ENCODE results near the gene APOC4.

APOC4 gene

DNA sequence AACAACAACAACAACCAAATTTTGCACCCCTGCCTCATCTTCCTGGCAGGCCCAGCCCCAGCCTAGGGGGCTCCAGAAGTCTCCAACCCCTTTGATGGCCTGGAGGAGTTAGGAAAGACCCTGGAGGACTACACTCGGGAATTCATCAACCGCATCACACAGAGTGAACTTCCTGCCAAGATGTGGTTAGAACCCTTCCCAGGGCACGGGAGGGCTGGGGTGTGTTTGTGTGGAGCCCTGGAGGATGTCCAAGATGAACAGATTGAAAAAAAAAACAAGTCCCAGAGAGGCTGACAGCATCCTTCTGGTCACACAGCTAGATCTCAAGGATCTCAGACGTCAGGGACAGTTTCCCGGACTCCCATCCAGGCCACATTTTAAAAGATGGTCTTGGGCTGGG, 14.3 kb upstream of the APOC4 start:
- CTCF ChIA-PET = no interaction called here

DNA sequence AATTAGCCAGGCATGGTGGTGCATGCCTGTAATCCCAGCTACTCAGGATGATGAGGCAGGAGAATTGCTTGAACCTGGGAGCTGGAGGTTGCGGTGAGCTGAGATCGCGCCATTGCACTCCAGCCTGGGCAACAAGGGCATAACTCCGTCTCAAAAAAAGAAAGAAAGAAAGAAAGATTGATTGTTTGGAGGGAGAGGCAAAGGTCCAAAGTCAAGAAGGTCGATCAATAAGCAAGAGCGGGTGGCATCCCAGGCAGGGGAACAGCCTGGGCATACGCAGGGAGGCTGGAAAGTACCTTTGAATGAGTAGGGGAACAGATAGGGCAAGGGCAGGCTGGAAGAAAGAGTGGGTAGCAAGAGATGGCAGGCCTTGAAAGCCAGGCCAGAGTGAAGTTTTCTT, 11.9 kb upstream of the APOC4 start:
- no peaks in the 10 kb centered on the region for H3K27me3 ChIP-seq (replicated peaks in 2 of 5; ENCODE audit: control insufficient read depth in 4 of 5, insufficient read depth in 5 of 5, low read length in 4 of 5)
- H3K4me1 ChIP-seq (ENCODE audit: control extremely low read depth in 1 of 4, control insufficient read depth in 4 of 4, insufficient read depth in 4 of 4, low read length in 3 of 4) = peaks cover 0 to 28% (median 23%) of the 10 kb centered on the region in 4 experiments
- POLR2A ChIA-PET = no interaction called here
- 97% methylated on average over 7 of the region's 7 CpGs for WGBS (ENCODE audit: insufficient coverage)
- CTCF ChIA-PET = interaction anchor here (1.9 kb wide), 1 partner anchor 19 kb away, joined by 5 read pairs; no protein-coding TSS in a partner anchor
- no peaks in the 10 kb centered on the region for H3K36me3 ChIP-seq (ENCODE audit: control insufficient read depth in 4 of 4, insufficient read depth in 4 of 4, low read length in 3 of 4)
- H3K9me3 ChIP-seq (ENCODE audit: control extremely low read depth in 1 of 5, control insufficient read depth in 4 of 5, insufficient read depth in 2 of 5, low read depth in 1 of 5, low read length in 4 of 5) = no peaks in the 10 kb centered on the region
- no peak for DNase-seq
- no peak overlapping the region for H3K27ac ChIP-seq (ENCODE audit: insufficient read depth in 1 of 2, low read depth in 1 of 2, low read length in 2 of 2, poor library complexity in 1 of 2, severe bottlenecking in 2 of 2)
- H3K4me3 ChIP-seq (ENCODE audit: control insufficient read depth in 1 of 7, extremely low read depth in 1 of 7, insufficient read depth in 4 of 7, low read depth in 2 of 7, low read length in 6 of 7) = no peak overlapping the region

More for the DNA sequence above, 14.3 kb upstream of the APOC4 start:
- DNase-seq = no peak
- Histone ChIP-seq H3K4me3 (ENCODE audit: control insufficient read depth in 1 of 7, extremely low read depth in 1 of 7, insufficient read depth in 4 of 7, low read depth in 2 of 7, low read length in 6 of 7) (no peak overlapping the region), H3K27ac (ENCODE audit: insufficient read depth in 1 of 2, low read depth in 1 of 2, low read length in 2 of 2, poor library complexity in 1 of 2, severe bottlenecking in 2 of 2) (no peak overlapping the region), H3K36me3 (ENCODE audit: control insufficient read depth in 4 of 4, insufficient read depth in 4 of 4, low read length in 3 of 4) (no peaks in the 10 kb centered on the region), H3K4me1 (ENCODE audit: control extremely low read depth in 1 of 4, control insufficient read depth in 4 of 4, insufficient read depth in 4 of 4, low read length in 3 of 4) (peaks cover 0 to 30% (median 28%) of the 10 kb centered on the region in 4 experiments), H3K27me3 (replicated peaks in 2 of 5; ENCODE audit: control insufficient read depth in 4 of 5, insufficient read depth in 5 of 5, low read length in 4 of 5) (no peaks in the 10 kb centered on the region), H3K9me3 (ENCODE audit: control extremely low read depth in 1 of 5, control insufficient read depth in 4 of 5, insufficient read depth in 2 of 5, low read depth in 1 of 5, low read length in 4 of 5) (no peaks in the 10 kb centered on the region)
- POLR2A ChIA-PET = no interaction called here
- WGBS (ENCODE audit: insufficient coverage) = 71% methylated on average over 2 of the region's 5 CpGs

DNA sequence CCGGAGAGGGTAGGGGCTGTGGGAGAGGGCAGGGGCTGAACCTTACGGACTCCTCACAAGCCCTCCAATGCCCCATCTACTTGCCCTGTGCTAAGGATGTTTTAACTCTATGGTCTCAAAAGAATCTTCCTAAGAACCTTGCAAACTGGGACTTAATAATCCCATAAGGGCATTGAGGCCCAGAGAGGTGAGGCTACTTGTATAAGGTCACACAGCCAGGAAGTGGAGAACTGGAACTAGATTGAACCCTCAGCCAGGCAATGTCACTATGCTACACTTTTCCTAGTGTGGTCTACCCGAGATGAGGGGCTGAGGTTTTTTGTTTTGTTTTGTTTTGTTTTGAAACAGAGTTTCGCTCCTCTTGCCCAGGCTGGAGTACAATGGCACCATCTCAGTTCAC, 10.5 kb upstream of the APOC4 start:
- no peak for DNase-seq
- CTCF ChIA-PET = no interaction called here
- Histone ChIP-seq H3K9me3 (ENCODE audit: control extremely low read depth in 1 of 5, control insufficient read depth in 4 of 5, insufficient read depth in 2 of 5, low read depth in 1 of 5, low read length in 4 of 5) (no peaks in the 10 kb centered on the region), H3K4me3 (ENCODE audit: control insufficient read depth in 1 of 7, extremely low read depth in 1 of 7, insufficient read depth in 4 of 7, low read depth in 2 of 7, low read length in 6 of 7) (no peak overlapping the region), H3K4me1 (ENCODE audit: control extremely low read depth in 1 of 4, control insufficient read depth in 4 of 4, insufficient read depth in 4 of 4, low read length in 3 of 4) (peaks cover 0 to 14% (median 10%) of the 10 kb centered on the region in 4 experiments), H3K27me3 (replicated peaks in 2 of 5; ENCODE audit: control insufficient read depth in 4 of 5, insufficient read depth in 5 of 5, low read length in 4 of 5) (no peaks in the 10 kb centered on the region), H3K27ac (ENCODE audit: insufficient read depth in 1 of 2, low read depth in 1 of 2, low read length in 2 of 2, poor library complexity in 1 of 2, severe bottlenecking in 2 of 2) (no peak overlapping the region), H3K36me3 (ENCODE audit: control insufficient read depth in 4 of 4, insufficient read depth in 4 of 4, low read length in 3 of 4) (no peaks in the 10 kb centered on the region)
- WGBS (ENCODE audit: insufficient coverage) = 100% methylated on average over 1 of the region's 4 CpGs
- POLR2A ChIA-PET = no interaction called here

DNA sequence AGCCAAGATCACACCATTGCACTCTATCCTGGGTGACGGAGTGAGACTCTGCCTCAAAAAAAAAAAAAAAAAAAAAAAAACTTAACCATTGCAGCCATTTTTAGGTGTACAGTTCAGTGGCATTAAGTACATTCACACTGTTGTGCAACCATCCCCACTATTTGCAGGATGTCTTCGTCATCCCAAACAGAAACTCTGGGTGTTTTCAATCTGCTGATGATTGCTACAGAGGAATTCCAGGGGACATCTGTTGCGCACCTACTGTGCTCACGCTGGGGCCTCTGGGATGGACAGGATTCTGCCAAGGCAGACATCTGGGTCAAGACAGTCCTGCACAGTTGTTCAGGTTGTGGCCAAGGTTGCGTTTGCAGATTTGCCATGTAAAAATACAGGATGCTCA, 2.4 kb upstream of the APOC4 start:
- no peaks in the 10 kb centered on the region for H3K9me3 ChIP-seq (ENCODE audit: control extremely low read depth in 1 of 5, control insufficient read depth in 4 of 5, insufficient read depth in 2 of 5, low read depth in 1 of 5, low read length in 4 of 5)
- no peaks in the 10 kb centered on the region for H3K27me3 ChIP-seq (replicated peaks in 2 of 5; ENCODE audit: control insufficient read depth in 4 of 5, insufficient read depth in 5 of 5, low read length in 4 of 5)
- peaks cover 0 to 12% (median 6%) of the 10 kb centered on the region in 4 experiments for H3K4me1 ChIP-seq (ENCODE audit: control extremely low read depth in 1 of 4, control insufficient read depth in 4 of 4, insufficient read depth in 4 of 4, low read length in 3 of 4)
- DNase-seq = no peak
- no peaks in the 10 kb centered on the region for H3K36me3 ChIP-seq (ENCODE audit: control insufficient read depth in 4 of 4, insufficient read depth in 4 of 4, low read length in 3 of 4)
- H3K4me3 ChIP-seq (ENCODE audit: control insufficient read depth in 1 of 7, extremely low read depth in 1 of 7, insufficient read depth in 4 of 7, low read depth in 2 of 7, low read length in 6 of 7) = no peak overlapping the region
- H3K27ac ChIP-seq (ENCODE audit: insufficient read depth in 1 of 2, low read depth in 1 of 2, low read length in 2 of 2, poor library complexity in 1 of 2, severe bottlenecking in 2 of 2) = no peak overlapping the region
- 100% methylated on average over 3 of the region's 5 CpGs for WGBS (ENCODE audit: insufficient coverage)
- POLR2A ChIA-PET = no interaction called here
- CTCF ChIA-PET = no interaction called here

DNA sequence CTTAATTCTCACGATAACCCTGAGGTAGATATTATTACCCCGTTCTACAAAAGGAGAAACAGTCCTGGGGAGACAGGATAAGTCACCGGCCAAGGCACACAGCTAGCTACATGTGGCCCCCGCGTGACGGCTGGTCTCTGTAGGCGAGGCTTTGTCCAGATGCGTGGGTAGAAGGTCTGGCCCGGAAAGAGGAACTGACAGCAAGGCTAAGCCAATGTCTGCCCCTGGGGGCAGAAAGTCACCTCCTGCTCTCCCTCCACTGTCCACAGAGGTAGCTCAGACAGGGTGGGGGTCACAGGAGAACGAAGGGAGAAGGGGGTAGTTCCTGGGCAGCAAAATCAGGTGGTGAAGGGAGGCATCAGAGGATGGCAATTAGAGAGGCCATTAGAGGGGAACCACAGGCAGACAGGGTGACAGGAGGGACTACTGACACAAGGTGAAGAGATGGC, 1.8 kb downstream of the APOC4 start:
- no peaks in the 10 kb centered on the region for H3K27me3 ChIP-seq (replicated peaks in 2 of 5; ENCODE audit: control insufficient read depth in 4 of 5, insufficient read depth in 5 of 5, low read length in 4 of 5)
- POLR2A ChIA-PET = no interaction called here
- H3K4me1 ChIP-seq (ENCODE audit: control extremely low read depth in 1 of 4, control insufficient read depth in 4 of 4, insufficient read depth in 4 of 4, low read length in 3 of 4) = peaks cover 0 to 12% (median 6%) of the 10 kb centered on the region in 4 experiments

DNA sequence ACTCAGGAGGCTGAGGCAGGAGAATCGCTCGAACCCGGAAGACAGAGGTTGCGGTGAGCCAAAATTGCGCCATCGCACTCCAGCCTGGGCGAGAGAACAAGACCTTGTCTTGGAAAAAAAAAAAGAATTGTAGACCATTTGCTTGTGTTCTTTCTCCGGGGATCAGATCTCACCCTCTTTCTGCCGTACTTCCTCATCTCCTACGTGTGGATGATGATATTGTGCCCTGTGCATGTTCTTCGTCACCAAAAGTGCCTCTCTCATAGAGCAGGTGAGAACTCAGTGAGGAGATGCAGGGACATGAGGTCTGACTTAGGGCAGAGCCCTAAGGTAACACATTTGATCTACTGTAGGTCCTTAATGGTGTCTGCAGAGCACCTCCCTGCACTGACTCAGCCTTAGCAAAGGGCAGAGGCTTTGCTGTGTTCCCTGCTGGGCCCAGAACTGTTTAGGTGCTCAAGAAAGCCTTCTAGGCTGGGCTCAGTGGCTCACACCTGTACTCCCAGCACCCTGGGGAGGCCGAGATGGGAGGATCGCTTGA, 5.1 kb downstream of the APOC4 start:
- H3K27ac ChIP-seq (ENCODE audit: insufficient read depth in 1 of 2, low read depth in 1 of 2, low read length in 2 of 2, poor library complexity in 1 of 2, severe bottlenecking in 2 of 2) = no peak overlapping the region
- no peak overlapping the region for H3K4me3 ChIP-seq (ENCODE audit: control insufficient read depth in 1 of 7, extremely low read depth in 1 of 7, insufficient read depth in 4 of 7, low read depth in 2 of 7, low read length in 6 of 7)
- ChIA-PET POLR2A (no interaction called here), CTCF (no interaction called here)
- DNase-seq = no peak
- peaks cover 0 to 12% (median 0%) of the 10 kb centered on the region in 4 experiments for H3K36me3 ChIP-seq (ENCODE audit: control insufficient read depth in 4 of 4, insufficient read depth in 4 of 4, low read length in 3 of 4)
- no peaks in the 10 kb centered on the region for H3K9me3 ChIP-seq (ENCODE audit: control extremely low read depth in 1 of 5, control insufficient read depth in 4 of 5, insufficient read depth in 2 of 5, low read depth in 1 of 5, low read length in 4 of 5)
- H3K27me3 ChIP-seq (replicated peaks in 2 of 5; ENCODE audit: control insufficient read depth in 4 of 5, insufficient read depth in 5 of 5, low read length in 4 of 5) = no peaks in the 10 kb centered on the region
- WGBS (ENCODE audit: insufficient coverage) = 88% methylated on average over 12 of the region's 13 CpGs
- peaks cover 0 to 12% (median 6%) of the 10 kb centered on the region in 4 experiments for H3K4me1 ChIP-seq (ENCODE audit: control extremely low read depth in 1 of 4, control insufficient read depth in 4 of 4, insufficient read depth in 4 of 4, low read length in 3 of 4)

More for the DNA sequence above, 1.8 kb downstream of the APOC4 start:
- DNase-seq = peak; percentile 14 to 71 (median 59)
- no peak overlapping the region for H3K27ac ChIP-seq (ENCODE audit: insufficient read depth in 1 of 2, low read depth in 1 of 2, low read length in 2 of 2, poor library complexity in 1 of 2, severe bottlenecking in 2 of 2)
- WGBS (ENCODE audit: insufficient coverage) = 22% methylated on average over 8 of the region's 10 CpGs
- H3K36me3 ChIP-seq (ENCODE audit: control insufficient read depth in 4 of 4, insufficient read depth in 4 of 4, low read length in 3 of 4) = no peaks in the 10 kb centered on the region
- H3K4me3 ChIP-seq (ENCODE audit: control insufficient read depth in 1 of 7, extremely low read depth in 1 of 7, insufficient read depth in 4 of 7, low read depth in 2 of 7, low read length in 6 of 7) = no peak overlapping the region
- CTCF ChIA-PET = no interaction called here
- H3K9me3 ChIP-seq (ENCODE audit: control extremely low read depth in 1 of 5, control insufficient read depth in 4 of 5, insufficient read depth in 2 of 5, low read depth in 1 of 5, low read length in 4 of 5) = no peaks in the 10 kb centered on the region

DNA sequence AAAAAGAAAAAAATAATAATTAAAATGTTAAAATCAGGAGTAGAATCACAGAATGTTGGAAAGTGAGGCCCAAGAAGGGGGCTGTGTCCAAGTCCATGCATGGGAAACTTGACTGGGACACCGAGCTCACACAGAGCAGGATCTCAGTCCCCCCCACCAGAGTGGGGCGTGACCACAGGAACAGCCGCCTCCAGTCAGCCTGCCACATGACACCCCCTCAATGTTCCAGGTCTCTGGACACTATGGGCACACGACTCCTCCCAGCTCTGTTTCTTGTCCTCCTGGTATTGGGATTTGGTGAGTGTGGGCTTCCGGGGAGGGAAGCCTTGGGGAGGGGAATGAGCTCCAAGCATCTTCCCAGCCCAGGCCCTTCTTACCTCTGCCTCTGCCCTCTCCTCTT, 6.2 kb downstream of the APOC4 start:
- Histone ChIP-seq H3K27ac (ENCODE audit: insufficient read depth in 1 of 2, low read depth in 1 of 2, low read length in 2 of 2, poor library complexity in 1 of 2, severe bottlenecking in 2 of 2) (no peak overlapping the region), H3K36me3 (ENCODE audit: control insufficient read depth in 4 of 4, insufficient read depth in 4 of 4, low read length in 3 of 4) (peaks cover 0 to 12% (median 0%) of the 10 kb centered on the region in 4 experiments), H3K4me1 (ENCODE audit: control extremely low read depth in 1 of 4, control insufficient read depth in 4 of 4, insufficient read depth in 4 of 4, low read length in 3 of 4) (peaks cover 0 to 12% (median 6%) of the 10 kb centered on the region in 4 experiments), H3K9me3 (ENCODE audit: control extremely low read depth in 1 of 5, control insufficient read depth in 4 of 5, insufficient read depth in 2 of 5, low read depth in 1 of 5, low read length in 4 of 5) (no peaks in the 10 kb centered on the region), H3K27me3 (replicated peaks in 2 of 5; ENCODE audit: control insufficient read depth in 4 of 5, insufficient read depth in 5 of 5, low read length in 4 of 5) (no peaks in the 10 kb centered on the region), H3K4me3 (ENCODE audit: control insufficient read depth in 1 of 7, extremely low read depth in 1 of 7, insufficient read depth in 4 of 7, low read depth in 2 of 7, low read length in 6 of 7) (no peak overlapping the region)
- DNase-seq = no peak
- ChIA-PET POLR2A (no interaction called here), CTCF (interaction anchor here (0.7 to 10.4 kb wide), 2 partner anchors 39 to 45 kb away, joined by 4 to 102 read pairs; partner anchors contain the start of gene APOE)
- 60% methylated on average over 1 of the region's 5 CpGs for WGBS (ENCODE audit: insufficient coverage)

Data from common myeloid progenitor, CD34-positive (primary cell).